ENCODE results near the gene SLC9C2.

Gene SLC9C2

DNA sequence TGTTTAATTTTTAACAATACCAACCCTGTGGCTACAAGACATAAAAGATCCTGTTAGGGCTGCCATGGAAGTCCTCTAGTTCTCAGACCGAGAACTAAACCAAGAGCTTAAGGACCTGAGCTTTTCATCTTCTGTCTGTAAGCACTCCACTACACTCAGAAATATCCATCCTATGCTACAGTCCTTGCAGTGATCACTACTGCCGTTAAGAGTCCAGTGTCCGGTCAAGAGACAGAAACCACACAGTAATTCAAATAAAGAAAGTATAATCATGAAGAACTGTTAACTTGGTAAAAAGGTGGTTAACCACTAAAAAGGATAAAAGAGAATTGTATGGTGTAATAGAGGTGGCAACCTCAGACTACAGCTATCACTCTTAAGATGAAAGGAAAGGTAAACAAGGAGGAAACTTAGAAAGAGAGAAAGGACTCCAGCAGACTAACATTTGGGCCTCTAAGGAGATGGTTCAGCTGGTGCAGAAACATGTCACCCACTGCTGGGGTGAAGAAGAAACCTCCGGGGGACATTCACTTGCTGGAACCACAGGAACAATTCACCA, 147.8 kb downstream of the SLC9C2 start:
- TF ChIP-seq RARB (CRISPR knock-in tag; IDR thresholded peaks at IDR 0.05): no peak
- TF ChIP-seq OSR1 (CRISPR knock-in tag; IDR thresholded peaks at IDR 0.05): no peak
- TF ChIP-seq ZFP30 (CRISPR knock-in tag; IDR thresholded peaks at IDR 0.05): no peak
- no peak for TF ChIP-seq ZFP3 (CRISPR knock-in tag; IDR thresholded peaks at IDR 0.05)
- TF ChIP-seq, protein P1, sequence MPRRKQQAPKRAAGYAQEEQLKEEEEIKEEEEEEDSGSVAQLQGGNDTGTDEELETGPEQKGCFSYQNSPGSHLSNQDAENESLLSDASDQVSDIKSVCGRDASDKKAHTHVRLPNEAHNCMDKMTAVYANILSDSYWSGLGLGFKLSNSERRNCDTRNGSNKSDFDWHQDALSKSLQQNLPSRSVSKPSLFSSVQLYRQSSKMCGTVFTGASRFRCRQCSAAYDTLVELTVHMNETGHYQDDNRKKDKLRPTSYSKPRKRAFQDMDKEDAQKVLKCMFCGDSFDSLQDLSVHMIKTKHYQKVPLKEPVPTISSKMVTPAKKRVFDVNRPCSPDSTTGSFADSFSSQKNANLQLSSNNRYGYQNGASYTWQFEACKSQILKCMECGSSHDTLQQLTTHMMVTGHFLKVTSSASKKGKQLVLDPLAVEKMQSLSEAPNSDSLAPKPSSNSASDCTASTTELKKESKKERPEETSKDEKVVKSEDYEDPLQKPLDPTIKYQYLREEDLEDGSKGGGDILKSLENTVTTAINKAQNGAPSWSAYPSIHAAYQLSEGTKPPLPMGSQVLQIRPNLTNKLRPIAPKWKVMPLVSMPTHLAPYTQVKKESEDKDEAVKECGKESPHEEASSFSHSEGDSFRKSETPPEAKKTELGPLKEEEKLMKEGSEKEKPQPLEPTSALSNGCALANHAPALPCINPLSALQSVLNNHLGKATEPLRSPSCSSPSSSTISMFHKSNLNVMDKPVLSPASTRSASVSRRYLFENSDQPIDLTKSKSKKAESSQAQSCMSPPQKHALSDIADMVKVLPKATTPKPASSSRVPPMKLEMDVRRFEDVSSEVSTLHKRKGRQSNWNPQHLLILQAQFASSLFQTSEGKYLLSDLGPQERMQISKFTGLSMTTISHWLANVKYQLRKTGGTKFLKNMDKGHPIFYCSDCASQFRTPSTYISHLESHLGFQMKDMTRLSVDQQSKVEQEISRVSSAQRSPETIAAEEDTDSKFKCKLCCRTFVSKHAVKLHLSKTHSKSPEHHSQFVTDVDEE (CRISPR knock-in tag; IDR thresholded peaks at IDR 0.05): no peak
- TF ChIP-seq ZNF565 (CRISPR knock-in tag; conservative IDR thresholded peaks at IDR 0.05; ENCODE audit: low read depth): no peak
- TF ChIP-seq PPARA (CRISPR knock-in tag; IDR thresholded peaks at IDR 0.05; ENCODE audit: borderline replicate concordance): no peak
- TF ChIP-seq, protein P2, sequence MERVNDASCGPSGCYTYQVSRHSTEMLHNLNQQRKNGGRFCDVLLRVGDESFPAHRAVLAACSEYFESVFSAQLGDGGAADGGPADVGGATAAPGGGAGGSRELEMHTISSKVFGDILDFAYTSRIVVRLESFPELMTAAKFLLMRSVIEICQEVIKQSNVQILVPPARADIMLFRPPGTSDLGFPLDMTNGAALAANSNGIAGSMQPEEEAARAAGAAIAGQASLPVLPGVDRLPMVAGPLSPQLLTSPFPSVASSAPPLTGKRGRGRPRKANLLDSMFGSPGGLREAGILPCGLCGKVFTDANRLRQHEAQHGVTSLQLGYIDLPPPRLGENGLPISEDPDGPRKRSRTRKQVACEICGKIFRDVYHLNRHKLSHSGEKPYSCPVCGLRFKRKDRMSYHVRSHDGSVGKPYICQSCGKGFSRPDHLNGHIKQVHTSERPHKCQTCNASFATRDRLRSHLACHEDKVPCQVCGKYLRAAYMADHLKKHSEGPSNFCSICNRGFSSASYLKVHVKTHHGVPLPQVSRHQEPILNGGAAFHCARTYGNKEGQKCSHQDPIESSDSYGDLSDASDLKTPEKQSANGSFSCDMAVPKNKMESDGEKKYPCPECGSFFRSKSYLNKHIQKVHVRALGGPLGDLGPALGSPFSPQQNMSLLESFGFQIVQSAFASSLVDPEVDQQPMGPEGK (CRISPR knock-in tag; IDR thresholded peaks at IDR 0.05; ENCODE audit: borderline replicate concordance): no peak
- TF ChIP-seq ARNTL (CRISPR knock-in tag; IDR thresholded peaks at IDR 0.05; ENCODE audit: borderline replicate concordance, low read depth): no peak
- no peak for TF ChIP-seq ZNF70 (CRISPR knock-in tag; IDR thresholded peaks at IDR 0.05)
- TF ChIP-seq TOX (CRISPR knock-in tag; IDR thresholded peaks at IDR 0.05; ENCODE audit: borderline replicate concordance): no peak
- TF ChIP-seq CREB5 (CRISPR knock-in tag; IDR thresholded peaks at IDR 0.05; ENCODE audit: low read depth): no peak
- no peak for TF ChIP-seq GLIS3 (CRISPR knock-in tag; IDR thresholded peaks at IDR 0.05)
- no peak for TF ChIP-seq CSDC2 (CRISPR knock-in tag; IDR thresholded peaks at IDR 0.05)
- TF ChIP-seq, protein P3, sequence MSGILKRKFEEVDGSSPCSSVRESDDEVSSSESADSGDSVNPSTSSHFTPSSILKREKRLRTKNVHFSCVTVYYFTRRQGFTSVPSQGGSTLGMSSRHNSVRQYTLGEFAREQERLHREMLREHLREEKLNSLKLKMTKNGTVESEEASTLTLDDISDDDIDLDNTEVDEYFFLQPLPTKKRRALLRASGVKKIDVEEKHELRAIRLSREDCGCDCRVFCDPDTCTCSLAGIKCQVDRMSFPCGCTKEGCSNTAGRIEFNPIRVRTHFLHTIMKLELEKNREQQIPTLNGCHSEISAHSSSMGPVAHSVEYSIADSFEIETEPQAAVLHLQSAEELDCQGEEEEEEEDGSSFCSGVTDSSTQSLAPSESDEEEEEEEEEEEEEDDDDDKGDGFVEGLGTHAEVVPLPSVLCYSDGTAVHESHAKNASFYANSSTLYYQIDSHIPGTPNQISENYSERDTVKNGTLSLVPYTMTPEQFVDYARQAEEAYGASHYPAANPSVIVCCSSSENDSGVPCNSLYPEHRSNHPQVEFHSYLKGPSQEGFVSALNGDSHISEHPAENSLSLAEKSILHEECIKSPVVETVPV (CRISPR knock-in tag; IDR thresholded peaks at IDR 0.05): no peak
- no peak for TF ChIP-seq TCF4 (CRISPR knock-in tag; IDR thresholded peaks at IDR 0.05; ENCODE audit: borderline replicate concordance)
- no peak for TF ChIP-seq SNAI2 (CRISPR knock-in tag; IDR thresholded peaks at IDR 0.05)
- no peak for TF ChIP-seq ZNF8 (CRISPR knock-in tag; IDR thresholded peaks at IDR 0.05)
- no peak for TF ChIP-seq BACH2 (CRISPR knock-in tag; IDR thresholded peaks at IDR 0.05; ENCODE audit: borderline replicate concordance)
- TF ChIP-seq ISL1 (CRISPR knock-in tag; IDR thresholded peaks at IDR 0.05): no peak
- ATAC-seq: no peak

GRCh38 chr1:173453982-173454381, 148.9 kb downstream of the SLC9C2 start:
- TF ChIP-seq PPARA (CRISPR knock-in tag; IDR thresholded peaks at IDR 0.05; ENCODE audit: borderline replicate concordance) (no peak), CREB5 (CRISPR knock-in tag; IDR thresholded peaks at IDR 0.05; ENCODE audit: low read depth) (no peak), CSDC2 (CRISPR knock-in tag; IDR thresholded peaks at IDR 0.05) (no peak), ZNF8 (CRISPR knock-in tag; IDR thresholded peaks at IDR 0.05) (no peak), GLIS3 (CRISPR knock-in tag; IDR thresholded peaks at IDR 0.05) (no peak), TCF4 (CRISPR knock-in tag; IDR thresholded peaks at IDR 0.05; ENCODE audit: borderline replicate concordance) (no peak)
- TF ChIP-seq, protein P2 (CRISPR knock-in tag; IDR thresholded peaks at IDR 0.05; ENCODE audit: borderline replicate concordance): no peak
- TF ChIP-seq, protein P3 (CRISPR knock-in tag; IDR thresholded peaks at IDR 0.05): no peak
- TF ChIP-seq, protein P4, sequence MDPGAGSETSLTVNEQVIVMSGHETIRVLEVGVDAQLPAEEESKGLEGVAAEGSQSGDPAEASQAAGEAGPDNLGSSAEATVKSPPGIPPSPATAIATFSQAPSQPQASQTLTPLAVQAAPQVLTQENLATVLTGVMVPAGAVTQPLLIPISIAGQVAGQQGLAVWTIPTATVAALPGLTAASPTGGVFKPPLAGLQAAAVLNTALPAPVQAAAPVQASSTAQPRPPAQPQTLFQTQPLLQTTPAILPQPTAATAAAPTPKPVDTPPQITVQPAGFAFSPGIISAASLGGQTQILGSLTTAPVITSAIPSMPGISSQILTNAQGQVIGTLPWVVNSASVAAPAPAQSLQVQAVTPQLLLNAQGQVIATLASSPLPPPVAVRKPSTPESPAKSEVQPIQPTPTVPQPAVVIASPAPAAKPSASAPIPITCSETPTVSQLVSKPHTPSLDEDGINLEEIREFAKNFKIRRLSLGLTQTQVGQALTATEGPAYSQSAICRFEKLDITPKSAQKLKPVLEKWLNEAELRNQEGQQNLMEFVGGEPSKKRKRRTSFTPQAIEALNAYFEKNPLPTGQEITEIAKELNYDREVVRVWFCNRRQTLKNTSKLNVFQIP (CRISPR knock-in tag; IDR thresholded peaks at IDR 0.05; ENCODE audit: borderline replicate concordance, low read depth): no peak
- peak; percentile 66 for ATAC-seq
